ENCODE data around the gene FHIT. TPM values are rescaled to one million over a fixed set of nuclear protein-coding genes. Genes with fewer than 3 reads are reported as not detected.

Gene FHIT
- polyA plus RNA-seq, 1 donor = 5.5 TPM

DNA sequence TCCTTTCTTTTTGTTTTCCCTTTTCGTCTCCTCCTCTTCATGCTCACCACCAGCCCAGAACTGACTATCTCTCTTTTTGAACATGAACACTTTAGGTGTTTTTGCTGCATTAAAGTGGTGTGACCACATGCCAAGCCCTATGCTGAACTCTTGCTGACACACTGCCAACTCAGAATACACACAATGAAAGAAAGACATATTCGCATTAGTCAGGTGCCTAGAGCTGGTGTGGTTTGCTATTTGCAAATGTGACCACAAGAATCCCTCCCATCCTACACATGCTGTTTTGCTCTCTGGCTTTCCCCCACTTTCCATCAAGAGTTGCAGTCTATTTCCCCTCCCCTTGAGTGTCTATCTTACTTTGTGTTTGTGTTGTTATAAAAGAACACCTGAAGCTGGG lies 1233.6 kb downstream of the FHIT start:
- no peak for DNase-seq

DNA sequence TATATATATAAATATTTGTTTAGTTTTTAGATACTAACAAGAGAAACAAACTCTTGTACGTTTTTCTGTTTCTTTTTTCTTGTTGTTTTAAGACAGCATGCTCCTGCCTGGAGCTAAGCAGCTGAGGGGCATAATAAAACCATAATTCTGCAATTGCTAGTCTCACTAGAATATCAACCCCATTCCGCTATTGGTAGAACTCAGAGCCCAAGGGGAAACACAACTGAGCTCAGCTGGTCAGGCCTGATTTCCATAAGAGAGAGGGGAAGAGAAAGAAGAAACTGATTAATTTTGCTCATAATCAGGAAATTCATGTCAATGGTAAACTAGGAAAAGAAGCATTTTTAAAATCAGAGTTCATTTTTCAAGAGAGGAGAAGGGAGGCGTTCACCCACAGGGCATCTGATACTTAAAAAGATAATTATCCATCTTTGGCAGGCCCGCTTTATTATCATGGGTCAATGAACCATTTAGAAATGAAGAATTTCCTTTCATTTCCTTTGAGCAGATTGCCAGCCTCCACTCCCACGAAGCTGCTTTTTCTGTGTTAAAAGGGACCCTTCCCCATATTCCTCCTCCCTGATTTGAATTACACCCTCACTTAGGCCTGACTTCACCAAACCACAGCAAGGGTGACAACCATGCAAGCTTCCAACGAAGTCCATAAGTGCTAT lies 1236.1 kb downstream of the FHIT start:
- no peak for DNase-seq

GRCh38 chr3:60013241-60013640 lies 1238.0 kb downstream of the FHIT start:
- DNase-seq = no peak

- DNase-seq = no peak
Observed at GRCh38 chr3:60011218-60011617, 1240.0 kb downstream of the FHIT start.

- no peak for DNase-seq
Observed at GRCh38 chr3:60010781-60011180, 1240.5 kb downstream of the FHIT start.

DNA sequence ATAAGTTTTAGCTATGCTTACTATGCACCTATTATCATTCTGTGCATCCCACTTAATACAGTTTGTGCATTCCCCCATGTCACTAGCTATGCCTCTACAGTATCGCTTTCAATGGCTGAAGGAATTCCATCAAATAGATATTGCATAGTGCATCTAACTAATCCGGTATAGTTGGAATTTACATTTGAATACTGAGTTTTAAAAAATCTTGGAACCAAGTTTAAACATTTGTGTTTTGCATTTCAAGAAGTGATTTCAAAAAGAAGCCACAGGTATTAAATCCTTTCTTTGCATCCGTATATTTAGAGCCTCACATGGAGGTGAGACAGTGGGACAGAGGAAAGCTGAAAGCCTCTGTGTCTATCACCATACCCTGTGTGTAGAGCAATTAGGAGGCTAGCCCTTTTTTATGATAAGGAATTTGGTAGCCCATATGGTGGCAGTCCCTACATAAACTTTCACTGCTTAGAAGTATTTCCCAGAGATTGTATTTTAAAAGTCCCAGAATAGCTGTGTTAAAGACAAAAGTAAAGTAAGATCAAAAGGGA lies 1241.2 kb downstream of the FHIT start:
- no peak for DNase-seq

DNA sequence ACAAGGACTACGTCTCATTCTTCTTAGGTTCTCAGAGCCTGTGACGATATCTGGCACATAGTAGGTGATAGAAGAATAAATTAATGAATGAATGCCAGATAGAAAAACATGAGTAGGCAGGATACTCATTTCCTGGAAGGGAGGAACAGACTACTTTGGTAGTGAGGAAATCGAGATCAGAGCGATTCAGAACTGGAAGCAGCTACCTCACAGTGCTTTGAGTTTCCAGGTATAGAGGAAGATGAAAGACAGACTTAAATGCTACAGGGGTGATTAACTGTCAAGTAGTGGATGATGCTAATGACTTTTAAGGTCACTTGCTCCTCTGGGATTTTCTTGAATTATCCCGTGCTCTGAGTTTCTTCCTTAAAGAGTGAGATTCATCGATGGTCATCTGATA lies 1249.9 kb downstream of the FHIT start:
- no peak for DNase-seq

GRCh38 chr3:60000311-60001105 lies 1250.7 kb downstream of the FHIT start:
- DNase-seq = no peak

DNA sequence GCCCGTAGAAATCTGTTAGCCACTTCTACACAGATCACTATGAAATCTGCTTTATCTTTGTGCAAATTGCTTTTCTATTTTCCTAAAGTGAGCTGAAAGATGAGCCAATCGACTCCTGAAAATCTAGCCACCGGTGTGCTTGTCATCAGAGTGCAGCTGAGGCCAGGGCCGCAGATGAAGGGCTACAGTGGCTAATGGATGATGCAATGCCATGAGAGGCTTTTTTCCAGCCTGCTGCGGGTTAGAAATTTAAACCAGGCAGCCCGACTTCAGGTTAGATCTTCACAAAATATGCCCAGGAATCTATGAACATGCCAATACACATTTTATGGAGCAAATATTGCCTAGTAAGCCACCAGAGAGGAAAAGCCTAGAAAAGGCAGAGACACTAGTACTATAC lies 1253.2 kb downstream of the FHIT start:
- DNase-seq = no peak

GRCh38 chr3:59997583-59997982 lies 1253.7 kb downstream of the FHIT start:
- DNase-seq = no peak

GRCh38 chr3:59996056-59996455 lies 1255.2 kb downstream of the FHIT start:
- DNase-seq = no peak

DNA sequence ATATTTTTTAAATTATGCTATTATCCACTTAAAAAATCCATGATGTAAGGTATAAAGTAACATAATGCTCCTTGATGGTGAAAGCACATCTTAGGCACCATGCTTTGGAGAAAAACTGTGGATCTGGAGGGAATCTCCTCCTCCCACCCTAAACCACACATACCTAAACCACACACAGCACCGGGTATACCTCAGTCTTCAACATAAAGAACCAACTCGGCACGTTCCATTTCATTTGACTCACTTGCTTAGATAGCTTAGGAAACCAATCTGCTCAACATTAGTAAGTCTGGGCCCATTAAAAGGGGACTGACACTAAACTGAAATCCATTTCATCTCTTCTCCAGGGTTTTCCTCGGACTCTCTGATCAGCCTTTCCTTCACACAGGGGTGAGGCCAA lies 1255.7 kb downstream of the FHIT start:
- DNase-seq = no peak

GRCh38 chr3:59994732-59995304 lies 1256.4 kb downstream of the FHIT start:
- DNase-seq = no peak

DNA sequence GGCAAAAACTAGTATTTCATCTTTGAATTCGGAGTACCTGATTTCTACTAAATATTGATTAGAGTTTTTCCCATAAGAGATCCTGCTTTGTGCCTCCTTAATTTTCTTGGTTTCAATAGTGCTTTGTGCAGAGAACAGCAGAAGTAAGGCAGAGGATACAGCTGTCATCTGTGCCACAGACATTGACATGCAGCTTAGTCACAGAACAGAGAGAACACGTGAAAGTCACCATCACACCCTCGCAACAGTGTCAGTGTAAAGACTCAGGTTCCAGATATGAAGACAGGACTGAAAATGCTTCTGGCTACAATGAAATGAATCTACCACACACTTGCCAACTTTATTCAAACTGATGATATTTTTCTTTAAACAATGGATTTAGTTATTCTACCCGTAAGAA lies 1258.7 kb downstream of the FHIT start:
- DNase-seq = no peak

- no peak for DNase-seq
Observed at GRCh38 chr3:59990915-59991314, 1260.3 kb downstream of the FHIT start.

- no peak for DNase-seq
Observed at GRCh38 chr3:59982510-59982909, 1268.7 kb downstream of the FHIT start.

GRCh38 chr3:59981377-59981776 lies 1269.9 kb downstream of the FHIT start:
- no peak for DNase-seq

GRCh38 chr3:59980576-59980975 lies 1270.7 kb downstream of the FHIT start:
- no peak for DNase-seq

GRCh38 chr3:59979542-59979941 lies 1271.7 kb downstream of the FHIT start:
- DNase-seq = no peak

DNA sequence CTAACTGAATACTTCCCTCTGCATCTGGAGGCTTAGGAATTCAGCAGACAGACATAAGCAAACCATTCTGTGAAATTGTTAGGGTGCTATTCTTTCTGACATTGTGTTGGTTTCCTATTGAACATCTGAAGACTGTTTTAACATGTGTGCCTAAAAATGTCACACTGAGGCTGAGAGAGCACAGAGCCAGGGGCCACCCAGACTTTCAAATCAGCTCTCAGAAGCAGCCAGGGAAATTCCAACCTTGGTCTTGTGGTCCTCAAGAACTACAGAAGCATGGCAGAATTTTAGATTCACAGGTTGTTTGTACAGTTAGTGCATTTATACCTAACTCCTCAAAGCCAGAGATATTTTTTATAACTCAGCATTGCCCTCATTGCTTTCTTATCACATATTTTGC lies 1272.3 kb downstream of the FHIT start:
- DNase-seq = no peak

- DNase-seq = no peak
Observed at GRCh38 chr3:59970796-59971195, 1280.5 kb downstream of the FHIT start.

- DNase-seq = no peak
Observed at GRCh38 chr3:59970376-59970775, 1280.9 kb downstream of the FHIT start.

DNA sequence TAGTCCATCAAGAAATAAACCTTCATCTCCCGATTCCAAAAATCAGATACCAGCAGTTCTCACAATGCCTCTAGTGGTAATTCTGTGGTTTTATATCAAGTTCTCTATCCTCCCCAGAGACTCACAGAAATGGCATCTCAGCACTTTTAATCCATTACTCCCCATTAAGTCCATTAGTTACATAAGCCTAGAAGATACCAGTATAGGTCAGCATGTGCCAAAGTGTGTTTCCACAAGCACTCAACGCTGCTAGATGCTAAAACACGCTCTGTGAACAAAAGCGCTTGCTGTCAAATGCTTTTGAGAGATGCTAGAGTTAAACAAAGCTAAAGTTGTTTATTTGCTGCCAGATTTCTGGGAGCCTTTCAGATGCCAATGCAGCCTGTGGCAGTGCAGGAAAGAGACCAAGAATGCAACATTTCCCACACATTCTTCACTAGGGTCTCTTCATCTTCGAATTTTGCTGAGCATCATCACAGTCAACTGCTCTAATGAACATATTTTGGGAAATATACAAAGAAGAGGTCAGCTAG lies 1282.7 kb downstream of the FHIT start:
- no peak for DNase-seq
